GM21737 (cell line): ENCODE results near the gene STXBP6.
"Not testable (repeated sequence)": the region's sequence is repeated elsewhere in the genome, so short reads cannot be mapped to it uniquely, and the experiment has no call there.

Source experiments
- ATAC-seq: cut with Tn5 transposase; IDR thresholded peaks from one replicate; pipeline ENCODE4 v1.9.1; 2021; ENCODE audit warnings: mild to moderate bottlenecking, moderate library complexity; ENCODE audit not compliant: unreplicated experiment

Gene STXBP6

GRCh38 chr14:24959791-24960331, 90.1 kb downstream of the STXBP6 start:
- peak; percentile 79 for ATAC-seq

GRCh38 chr14:24958271-24958670, 91.7 kb downstream of the STXBP6 start:
- no peak for ATAC-seq

GRCh38 chr14:24957814-24958213, 92.1 kb downstream of the STXBP6 start:
- ATAC-seq, result no peak

- ATAC-seq, result no peak
Measured at GRCh38 chr14:24956104-24956503, 93.8 kb downstream of the STXBP6 start.

- no peak for ATAC-seq
Measured at GRCh38 chr14:24954700-24955037, 95.3 kb downstream of the STXBP6 start.

- peak; percentile 69 for ATAC-seq
Measured at GRCh38 chr14:24954037-24954699, 95.8 kb downstream of the STXBP6 start.

- ATAC-seq, result no peak
Measured at GRCh38 chr14:24952851-24953666, 96.9 kb downstream of the STXBP6 start.

- no peak for ATAC-seq
Measured at GRCh38 chr14:24948261-24948847, 101.6 kb downstream of the STXBP6 start.

GRCh38 chr14:24947131-24947530, 102.8 kb downstream of the STXBP6 start:
- ATAC-seq, result no peak

- no peak for ATAC-seq
Measured at GRCh38 chr14:24944800-24945199, 105.1 kb downstream of the STXBP6 start.

GRCh38 chr14:24943024-24943423, 106.9 kb downstream of the STXBP6 start:
- ATAC-seq, result no peak

- no peak for ATAC-seq
Measured at GRCh38 chr14:24941719-24942118, 108.2 kb downstream of the STXBP6 start.

GRCh38 chr14:24940213-24940783, 109.6 kb downstream of the STXBP6 start:
- no peak for ATAC-seq

GRCh38 chr14:24938593-24938992, 111.4 kb downstream of the STXBP6 start:
- no peak for ATAC-seq

- ATAC-seq, result no peak
Measured at GRCh38 chr14:24937300-24937699, 112.6 kb downstream of the STXBP6 start.

- ATAC-seq, result not testable (repeated sequence)
Measured at GRCh38 chr14:24936773-24937172, 113.2 kb downstream of the STXBP6 start.

- ATAC-seq, result no peak
Measured at GRCh38 chr14:24935796-24936195, 114.2 kb downstream of the STXBP6 start.

- ATAC-seq, result no peak
Measured at GRCh38 chr14:24928386-24928900, 121.5 kb downstream of the STXBP6 start.

- no peak for ATAC-seq
Measured at GRCh38 chr14:24927809-24928208, 122.1 kb downstream of the STXBP6 start.

- ATAC-seq, result no peak
Measured at GRCh38 chr14:24925771-24926374, 124.1 kb downstream of the STXBP6 start.

GRCh38 chr14:24924544-24924943, 125.4 kb downstream of the STXBP6 start:
- ATAC-seq, result no peak
